Fibroblast of the aortic adventitia (primary cell): ENCODE measurements around the gene ARHGAP12. TPM values are rescaled to one million over a fixed set of nuclear protein-coding genes. Genes with fewer than 3 reads are reported as not detected.
A peak's percentile ranks its signal among the peaks of the same experiment; 100 is the strongest.

ENCODE experiments used
- DNase-seq: peaks from one replicate; pipeline ENCODE4 v3.0.0-alpha.2; 2010; ENCODE audit warnings: low read depth
- H3K4me3 ChIP-seq: 2 replicates; pipeline ENCODE4 v1.5.1; 2011; ENCODE audit warnings: low read depth, mild to moderate bottlenecking, control low read depth, low read length, moderate library complexity
- CTCF ChIP-seq: IDR thresholded peaks from 2 replicates; pipeline ENCODE4 v1.5.1; 2011; ENCODE audit warnings: mild to moderate bottlenecking, low read length, control low read depth, inconsistent platforms; ENCODE audit not compliant: insufficient read depth
- total RNA-seq: library from RNA; depleted of rRNA; stranded (reverse); fragments of >200 nt; gene quantifications from 2 replicates; pipeline ENCODE4 v1.2.3, GENCODE V29; 2012; ENCODE audit warnings: low replicate concordance

The ARHGAP12 gene
- total RNA-seq, 1 donor = 77.9 TPM

DNA sequence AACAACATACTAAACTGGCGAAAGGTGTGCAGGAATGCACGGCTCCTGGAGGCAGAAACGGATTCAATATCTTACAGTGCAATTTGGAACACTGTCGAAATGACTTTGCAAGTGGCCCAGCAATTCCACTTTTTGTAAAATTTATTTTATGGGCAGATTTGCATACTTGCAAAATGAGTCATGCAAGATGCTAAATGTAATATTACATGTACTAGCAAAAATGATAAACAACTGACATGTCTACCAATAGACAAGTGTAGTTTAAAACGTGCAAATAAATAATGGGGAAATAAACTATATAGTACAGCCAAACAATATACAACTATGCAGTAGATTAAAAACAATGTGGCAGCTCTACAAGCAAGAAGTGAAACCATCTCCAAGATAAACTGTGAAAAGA lies 97.7 kb downstream of the ARHGAP12 start:
- no peak for TF ChIP-seq CTCF
- peak; percentile 39 for DNase-seq
- no peak overlapping the region for H3K4me3 ChIP-seq

- DNase-seq = no peak
- no peak overlapping the region for H3K4me3 ChIP-seq
- TF ChIP-seq CTCF = no peak
Measured at GRCh38 chr10:31829776-31830175, 98.9 kb downstream of the ARHGAP12 start.

- no peak overlapping the region for H3K4me3 ChIP-seq
- TF ChIP-seq CTCF = no peak
- DNase-seq = no peak
Measured at GRCh38 chr10:31823358-31823757, 105.3 kb downstream of the ARHGAP12 start.

- no peak overlapping the region for H3K4me3 ChIP-seq
- no peak for TF ChIP-seq CTCF
- no peak for DNase-seq
Measured at GRCh38 chr10:31822616-31823318, 105.9 kb downstream of the ARHGAP12 start.

GRCh38 chr10:31822150-31822549 lies 106.5 kb downstream of the ARHGAP12 start:
- no peak for DNase-seq
- no peak overlapping the region for H3K4me3 ChIP-seq
- no peak for TF ChIP-seq CTCF

- no peak overlapping the region for H3K4me3 ChIP-seq
- no peak for TF ChIP-seq CTCF
- no peak for DNase-seq
Measured at GRCh38 chr10:31820778-31821369, 107.8 kb downstream of the ARHGAP12 start.
